GM19025 (cell line): Measurements from ENCODE around the gene THYN1.
"Not testable (repeated sequence)": the region's sequence is repeated elsewhere in the genome, so short reads cannot be mapped to it uniquely, and the experiment has no call there.

ENCODE experiments used
- ATAC-seq: cut with Tn5 transposase; IDR thresholded peaks from one replicate; pipeline ENCODE4 v1.9.1; 2021; ENCODE audit warnings: mild to moderate bottlenecking, low read depth, moderate library complexity; ENCODE audit not compliant: unreplicated experiment

The THYN1 gene

GRCh38 chr11:134275534-134276395, 22.6 kb upstream of the THYN1 start, which contains the start of gene GLB1L3:
TSS of gene GLB1L3 (plus strand) at chr11:134276379. CDS start at chr11:134276741, 362 bp downstream.
- ATAC-seq: no peak

DNA sequence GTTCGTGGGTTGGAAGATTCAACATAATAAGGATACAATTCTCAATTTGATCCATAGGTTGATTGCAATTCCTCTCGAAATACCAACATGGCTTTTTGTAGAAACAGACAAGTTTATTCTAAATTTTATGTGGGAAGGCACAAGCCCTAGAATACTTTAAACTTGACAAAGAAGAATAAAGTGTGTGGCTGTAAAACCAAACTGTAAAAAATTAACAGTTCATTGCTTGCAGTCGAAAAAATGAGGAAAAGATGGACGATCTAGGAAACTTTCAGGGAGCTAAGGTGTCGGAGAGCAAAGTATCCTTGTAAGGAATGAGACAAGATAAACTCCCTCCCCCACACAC, 22.0 kb upstream of the THYN1 start:
- ATAC-seq: no peak

DNA sequence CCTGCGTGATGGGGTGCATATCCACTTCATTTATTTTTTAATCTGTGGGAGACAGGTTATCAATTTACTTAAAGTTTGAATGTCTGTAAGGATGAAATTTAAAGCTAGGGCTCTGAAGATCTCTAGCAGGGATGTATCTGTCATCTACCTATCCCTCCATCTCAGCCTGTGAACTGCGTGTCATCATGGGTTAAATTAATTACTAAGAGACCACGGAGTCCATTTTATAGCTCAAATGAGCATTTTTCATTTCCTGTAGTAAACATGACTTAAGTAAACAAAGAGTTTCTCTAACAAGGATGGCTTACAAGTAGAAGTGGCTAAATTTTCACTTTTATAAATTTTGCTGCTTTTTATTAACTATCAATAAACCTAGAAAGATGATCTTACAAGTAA, 20.2 kb upstream of the THYN1 start:
- no peak for ATAC-seq

GRCh38 chr11:134272381-134273316, 19.5 kb upstream of the THYN1 start:
- ATAC-seq: no peak

DNA sequence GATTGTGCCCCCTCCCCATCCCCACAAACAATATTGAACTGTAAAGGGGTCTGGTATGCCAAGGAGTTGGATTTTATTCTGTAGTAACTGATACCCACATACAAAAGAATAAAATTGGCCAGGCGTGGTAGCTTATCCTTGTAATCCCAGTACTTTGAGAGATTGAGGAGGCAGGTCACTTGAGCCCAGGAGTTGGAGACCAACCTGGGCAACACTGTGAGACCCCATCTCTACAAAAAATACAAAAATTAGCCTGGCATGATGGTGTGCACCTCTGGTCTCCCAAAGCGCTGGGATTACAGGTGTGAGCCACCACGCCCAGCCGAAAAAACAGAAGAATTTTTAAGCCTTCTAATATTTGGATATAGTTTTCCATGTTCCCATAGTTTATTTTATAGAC, 18.8 kb upstream of the THYN1 start:
- ATAC-seq: no peak

- no peak for ATAC-seq
Observed at GRCh38 chr11:134270250-134270714, 17.1 kb upstream of the THYN1 start.

DNA sequence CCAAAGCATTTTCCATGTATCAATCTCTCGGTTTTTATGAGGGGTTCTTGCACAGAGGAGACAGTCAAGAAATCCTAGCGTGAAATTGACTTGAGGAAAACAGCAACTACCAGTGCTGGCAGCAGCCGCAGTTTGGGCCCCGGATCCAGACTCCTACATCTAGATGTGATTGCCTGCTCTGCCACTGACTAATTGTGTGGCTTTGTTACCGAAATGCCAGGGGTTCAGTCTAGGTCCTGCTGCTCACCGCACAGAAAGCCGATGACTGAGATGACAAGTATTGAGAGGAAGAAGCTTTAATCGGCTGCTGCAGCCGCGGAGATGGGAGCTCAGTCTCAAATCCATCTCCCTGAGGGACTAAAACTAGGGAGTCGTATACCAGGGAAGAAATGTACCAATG, 14.8 kb upstream of the THYN1 start:
- ATAC-seq: no peak

GRCh38 chr11:134267461-134267860, 14.3 kb upstream of the THYN1 start:
- ATAC-seq: no peak

- no peak for ATAC-seq
Observed at GRCh38 chr11:134266841-134267251, 13.7 kb upstream of the THYN1 start.

- no peak for ATAC-seq
Observed at GRCh38 chr11:134266440-134266839, 13.3 kb upstream of the THYN1 start.

GRCh38 chr11:134264966-134265764, 12.0 kb upstream of the THYN1 start:
- ATAC-seq: no peak

- no peak for ATAC-seq
Observed at GRCh38 chr11:134261626-134262488, 8.7 kb upstream of the THYN1 start.

- no peak for ATAC-seq
Observed at GRCh38 chr11:134260983-134261382, 7.8 kb upstream of the THYN1 start.

GRCh38 chr11:134260503-134260902, 7.4 kb upstream of the THYN1 start:
- ATAC-seq: no peak

- ATAC-seq: no peak
Observed at GRCh38 chr11:134258577-134258976, 5.4 kb upstream of the THYN1 start.

GRCh38 chr11:134257101-134257500, 3.9 kb upstream of the THYN1 start:
- no peak for ATAC-seq

- not testable (repeated sequence) for ATAC-seq
Observed at GRCh38 chr11:134255184-134255561, 2.0 kb upstream of the THYN1 start.

- ATAC-seq: no peak
Observed at GRCh38 chr11:134254433-134255183, 1.5 kb upstream of the THYN1 start.
